Neural crest cell (in vitro differentiated cells): ENCODE measurements around the gene FOXRED2. TPM values are rescaled to one million over a fixed set of nuclear protein-coding genes. Genes with fewer than 3 reads are reported as not detected.

ENCODE experiments used
- DNase-seq: peaks from one replicate; pipeline ENCODE4 v3.0.0; 2021; ENCODE audit warnings: low read depth, mixed read lengths, low spot score
- H3K27ac Mint-ChIP-seq: one replicate; pipeline ENCODE4 v1.8.0; 2021; ENCODE audit warnings: mild to moderate bottlenecking, mixed read lengths; ENCODE audit not compliant: unreplicated experiment
- H3K27me3 Mint-ChIP-seq: 2 replicates; pipeline ENCODE4 v1.8.0; 2021; ENCODE audit warnings: low read depth, mild to moderate bottlenecking, mixed read lengths
- H3K36me3 Mint-ChIP-seq: 2 replicates; pipeline ENCODE4 v1.8.0; 2021; ENCODE audit warnings: low read depth, mild to moderate bottlenecking, mixed read lengths
- H3K4me1 Mint-ChIP-seq: 2 replicates; pipeline ENCODE4 v1.8.0; 2021; ENCODE audit warnings: mixed read lengths
- H3K4me3 Mint-ChIP-seq: one replicate; pipeline ENCODE4 v1.8.0; 2021; ENCODE audit warnings: mild to moderate bottlenecking, mixed read lengths
- H3K9me3 Mint-ChIP-seq: 2 replicates; pipeline ENCODE4 v1.8.0; 2021; ENCODE audit warnings: mixed read lengths
- total RNA-seq: library from RNA; stranded (reverse); gene quantifications from 2 replicates; pipeline ENCODE4 v1.2.1, GENCODE V29; 2021
- TF ChIP-seq, protein P1 (sequence below): fragments of 200-600 bp; sonication (generic); conservative IDR thresholded peaks from 2 replicates; pipeline ENCODE4 v1.5.0; 2021; ENCODE audit warnings: antibody characterized with exemption, mild to moderate bottlenecking

FOXRED2 gene
- total RNA-seq, 1 donor from 2014 or later, result 45.1 TPM

DNA sequence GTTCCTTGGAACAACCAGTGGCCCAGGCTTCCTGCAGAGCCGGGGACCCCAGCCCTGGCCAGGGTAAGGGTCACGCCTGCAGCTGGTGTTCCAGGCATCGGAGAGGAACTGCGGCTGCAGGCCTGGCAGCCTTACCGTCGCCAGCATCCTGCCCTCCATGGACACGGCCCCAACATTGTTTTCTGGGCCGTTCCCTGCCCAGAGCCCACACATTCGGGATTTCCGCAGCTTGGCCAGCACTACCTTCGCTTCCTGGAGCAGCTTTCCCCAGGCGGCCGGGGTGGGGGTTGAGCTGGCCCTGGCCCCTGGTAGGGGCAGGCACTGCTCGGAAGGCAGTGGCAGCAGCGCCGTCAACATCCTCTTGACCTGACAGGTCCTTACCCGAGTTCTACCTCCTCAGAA is 43.1 kb downstream of the FOXRED2 start:
- H3K4me1 Mint-ChIP-seq, result peaks cover 5% of the 10 kb centered on the region
- H3K27ac Mint-ChIP-seq, result no peak overlapping the region
- no peak overlapping the region for H3K4me3 Mint-ChIP-seq
- no peaks in the 10 kb centered on the region for H3K9me3 Mint-ChIP-seq
- no peaks in the 10 kb centered on the region for H3K36me3 Mint-ChIP-seq
- TF ChIP-seq, protein P1, sequence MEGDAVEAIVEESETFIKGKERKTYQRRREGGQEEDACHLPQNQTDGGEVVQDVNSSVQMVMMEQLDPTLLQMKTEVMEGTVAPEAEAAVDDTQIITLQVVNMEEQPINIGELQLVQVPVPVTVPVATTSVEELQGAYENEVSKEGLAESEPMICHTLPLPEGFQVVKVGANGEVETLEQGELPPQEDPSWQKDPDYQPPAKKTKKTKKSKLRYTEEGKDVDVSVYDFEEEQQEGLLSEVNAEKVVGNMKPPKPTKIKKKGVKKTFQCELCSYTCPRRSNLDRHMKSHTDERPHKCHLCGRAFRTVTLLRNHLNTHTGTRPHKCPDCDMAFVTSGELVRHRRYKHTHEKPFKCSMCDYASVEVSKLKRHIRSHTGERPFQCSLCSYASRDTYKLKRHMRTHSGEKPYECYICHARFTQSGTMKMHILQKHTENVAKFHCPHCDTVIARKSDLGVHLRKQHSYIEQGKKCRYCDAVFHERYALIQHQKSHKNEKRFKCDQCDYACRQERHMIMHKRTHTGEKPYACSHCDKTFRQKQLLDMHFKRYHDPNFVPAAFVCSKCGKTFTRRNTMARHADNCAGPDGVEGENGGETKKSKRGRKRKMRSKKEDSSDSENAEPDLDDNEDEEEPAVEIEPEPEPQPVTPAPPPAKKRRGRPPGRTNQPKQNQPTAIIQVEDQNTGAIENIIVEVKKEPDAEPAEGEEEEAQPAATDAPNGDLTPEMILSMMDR, result no peak
- H3K27me3 Mint-ChIP-seq, result no peaks in the 10 kb centered on the region
- DNase-seq, result no peak

DNA sequence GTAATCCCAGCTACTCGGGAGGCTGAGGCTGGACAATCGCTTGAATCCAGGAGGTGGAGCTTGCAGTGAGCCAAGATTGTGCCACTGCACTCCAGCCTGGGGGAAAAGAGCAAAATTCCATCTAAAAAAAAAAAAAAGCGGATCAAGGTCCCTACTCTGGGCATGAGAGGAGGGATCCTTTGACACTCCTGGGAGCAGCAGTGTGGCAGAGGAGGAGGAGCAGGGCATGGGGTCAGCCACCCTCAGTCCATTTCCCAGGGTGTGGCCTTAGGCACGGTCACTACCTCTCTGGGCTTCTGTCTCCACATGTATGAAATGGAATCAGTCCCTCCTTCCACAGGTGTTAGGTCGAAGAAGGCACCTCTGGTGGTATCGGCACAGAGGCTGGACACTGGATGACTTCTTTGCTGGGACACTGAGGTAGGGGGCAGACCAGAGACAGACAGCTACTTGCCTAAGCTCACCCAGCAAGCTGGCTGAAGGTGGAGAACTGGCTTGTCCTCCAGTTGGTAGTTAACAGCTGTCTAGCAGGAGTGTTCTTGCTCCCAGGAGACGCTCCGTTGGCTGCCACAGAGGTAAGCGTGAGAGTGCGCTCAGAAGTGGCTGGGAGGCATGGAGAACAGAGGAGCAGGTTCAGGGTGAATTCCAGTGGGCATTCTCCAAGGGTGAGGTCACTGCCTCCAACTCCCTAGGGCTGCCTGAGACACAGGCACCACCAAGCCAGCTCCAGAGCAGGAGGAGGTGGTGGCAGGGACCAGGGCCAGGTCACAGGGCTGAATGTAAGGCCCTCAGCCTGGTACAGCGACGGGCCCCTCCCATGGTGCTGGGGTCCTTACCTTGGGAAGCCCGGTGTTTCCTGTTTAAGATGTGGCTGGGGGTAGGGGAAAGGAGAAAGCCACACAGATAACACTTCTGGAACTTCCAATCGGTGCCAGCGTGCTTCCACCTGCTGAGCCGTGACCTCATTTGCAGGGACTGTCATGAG is 44.9 kb downstream of the FOXRED2 start:
- TF ChIP-seq, protein P1, result no peak
- H3K36me3 Mint-ChIP-seq, result no peaks in the 10 kb centered on the region
- DNase-seq, result no peak
- H3K27ac Mint-ChIP-seq, result no peak overlapping the region
- peaks cover 9% of the 10 kb centered on the region for H3K4me1 Mint-ChIP-seq
- no peak overlapping the region for H3K4me3 Mint-ChIP-seq
- H3K9me3 Mint-ChIP-seq, result no peaks in the 10 kb centered on the region
- no peaks in the 10 kb centered on the region for H3K27me3 Mint-ChIP-seq

DNA sequence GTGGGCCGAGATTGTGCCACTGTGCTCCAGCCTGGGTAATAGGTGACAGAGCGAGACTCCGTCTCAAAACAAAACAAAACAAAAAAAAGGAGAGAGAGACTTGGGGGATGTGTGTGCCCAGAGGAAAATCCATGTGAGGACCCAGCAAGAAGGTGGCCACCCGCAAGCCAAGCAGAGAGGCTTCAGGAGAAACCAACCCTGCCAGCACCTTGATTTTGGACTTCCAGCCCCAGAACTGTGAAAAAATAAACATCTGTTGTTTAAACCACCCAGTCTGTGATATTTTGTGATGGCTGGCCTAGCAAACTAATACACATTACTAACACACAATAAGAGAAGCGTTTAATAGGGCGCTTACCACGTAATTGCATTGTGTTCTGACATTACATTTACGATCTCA is 46.6 kb downstream of the FOXRED2 start:
- DNase-seq, result no peak
- Mint-ChIP-seq H3K4me1 (peaks cover 14% of the 10 kb centered on the region), H3K4me3 (no peak overlapping the region), H3K36me3 (no peaks in the 10 kb centered on the region), H3K27ac (peak overlapping the region; percentile 62), H3K9me3 (no peaks in the 10 kb centered on the region), H3K27me3 (no peaks in the 10 kb centered on the region)
- TF ChIP-seq, protein P1, result no peak

DNA sequence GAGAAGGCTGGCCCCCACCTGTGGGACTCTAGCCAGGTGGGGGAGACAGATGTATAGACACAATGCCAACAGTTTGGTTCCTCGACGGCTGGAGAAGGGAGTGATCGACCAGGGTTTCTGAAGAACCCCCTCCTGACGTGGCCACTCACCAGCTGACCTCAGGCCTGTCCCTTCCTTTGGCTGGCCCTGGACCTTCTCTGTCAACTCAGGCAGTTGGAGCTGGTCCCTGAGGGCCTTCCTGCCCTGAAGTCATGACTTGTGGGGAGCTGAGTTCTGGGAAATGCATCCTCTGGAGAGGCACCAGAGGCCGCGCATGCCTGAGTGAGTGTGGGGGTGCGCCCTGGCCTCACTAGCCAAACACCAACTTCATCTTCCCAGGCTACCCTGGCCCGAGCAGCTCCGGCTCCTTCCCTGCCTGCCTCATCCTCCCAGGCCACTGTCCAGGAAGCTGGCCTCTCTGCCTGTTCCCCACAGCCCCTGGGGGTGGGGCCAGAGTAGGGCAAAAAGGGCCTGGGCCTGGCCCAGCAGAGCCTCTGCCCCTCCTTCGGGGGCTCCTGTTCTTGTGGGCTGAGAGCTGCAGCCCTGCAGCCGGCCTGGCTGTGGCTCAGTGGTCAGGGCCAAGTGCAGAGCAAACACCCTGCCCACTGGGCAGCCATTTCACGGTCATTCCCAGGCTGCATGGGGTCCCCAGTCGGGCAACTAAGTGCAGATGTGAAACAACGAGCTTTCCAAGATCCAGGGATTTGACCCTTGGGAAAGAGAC is 49.0 kb downstream of the FOXRED2 start:
- no peaks in the 10 kb centered on the region for H3K27me3 Mint-ChIP-seq
- H3K36me3 Mint-ChIP-seq, result no peaks in the 10 kb centered on the region
- H3K27ac Mint-ChIP-seq, result no peak overlapping the region
- H3K4me1 Mint-ChIP-seq, result peaks cover 14% of the 10 kb centered on the region
- TF ChIP-seq, protein P1, result no peak
- no peak for DNase-seq
- H3K9me3 Mint-ChIP-seq, result no peaks in the 10 kb centered on the region
- no peak overlapping the region for H3K4me3 Mint-ChIP-seq

DNA sequence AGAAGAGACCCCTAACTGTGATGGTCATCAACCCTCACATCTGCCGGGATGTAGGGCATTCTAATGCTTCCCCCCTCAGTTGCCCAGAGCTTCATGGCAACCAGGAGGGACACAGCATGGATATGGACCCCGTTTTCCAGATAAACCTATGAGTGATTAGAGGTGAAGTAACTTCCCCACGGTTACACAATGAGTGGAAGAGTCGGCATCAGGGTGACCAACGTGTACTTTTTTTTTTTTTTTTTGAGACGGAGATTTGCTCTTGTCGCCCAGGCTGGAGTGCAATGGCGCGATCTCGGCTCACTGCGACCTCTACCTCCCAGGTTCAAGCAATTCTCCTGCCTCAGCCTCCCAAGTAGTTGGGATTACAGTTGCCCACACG is 50.4 kb downstream of the FOXRED2 start:
- TF ChIP-seq, protein P1, result no peak
- DNase-seq, result no peak
- peak overlapping the region; percentile 50 for H3K4me3 Mint-ChIP-seq
- no peaks in the 10 kb centered on the region for H3K27me3 Mint-ChIP-seq
- no peak overlapping the region for H3K27ac Mint-ChIP-seq
- no peaks in the 10 kb centered on the region for H3K9me3 Mint-ChIP-seq
- peaks cover 19% of the 10 kb centered on the region for H3K4me1 Mint-ChIP-seq
- no peaks in the 10 kb centered on the region for H3K36me3 Mint-ChIP-seq
